Tibial artery (tissue), 4 donors: ENCODE measurements around the gene DYNC1I1.

Experiments
- DNase-seq, 2 donors: peaks; one replicate each; pipeline ENCODE4 v3.0.0-alpha.2; 2019
- H3K27ac ChIP-seq, 2 donors: fragments of 200-600 bp; sonication (generic) in 1 of 2; 1 replicate in 1 of 2; 2 replicates in 1 of 2; pipeline ENCODE4 v1.5.1; 2018 to 2019; ENCODE audit warnings: mild to moderate bottlenecking in 1 of 2
- H3K27me3 ChIP-seq, 2 donors: fragments of 200-600 bp; sonication (generic) in 1 of 2; one replicate each; pipeline versions ENCODE4 v1.5.1 to v1.6.0; 2016 to 2019
- H3K36me3 ChIP-seq, 3 donors: fragments of 200-600 bp; sonication (generic) in 2 of 3; one replicate each; pipeline ENCODE4 v1.5.1; 2016 to 2019; ENCODE audit warnings: mild to moderate bottlenecking in 2 of 3
- H3K4me1 ChIP-seq, 4 donors: fragments of 200-600 bp; sonication (generic) in 2 of 4; 1 replicate in 3 of 4; 2 replicates in 1 of 4; pipeline ENCODE4 v1.5.1; 2016 to 2019
- H3K4me3 ChIP-seq, 2 donors: fragments of 200-600 bp; sonication (generic) in 1 of 2; 1 replicate in 1 of 2; 2 replicates in 1 of 2; pipeline ENCODE4 v1.5.1; 2018 to 2019; ENCODE audit warnings: mild to moderate bottlenecking in 2 of 2
- H3K9me3 ChIP-seq, 3 donors: fragments of 200-600 bp; sonication (generic) in 1 of 3; one replicate each; pipeline ENCODE4 v1.5.1; 2016 to 2019
- intact Hi-C: fragments of 100-400 bp; cut with DNase I; formaldehyde crosslinking; loops from one replicate; pipeline ENCODE4 v1.15.0; 2023; ENCODE audit warnings: low total_unique reads
- TF ChIP-seq, protein P1 (sequence below), 2 experiments: fragments of 200-600 bp in 1 of 2; fragments of 450-650 bp in 1 of 2; IDR thresholded peaks; one replicate each; pipeline ENCODE4 v1.5.1; 2017 to 2019; ENCODE audit warnings: antibody characterized with exemption in 2 of 2, mild to moderate bottlenecking in 1 of 2, moderate library complexity in 1 of 2

DYNC1I1 gene

DNA sequence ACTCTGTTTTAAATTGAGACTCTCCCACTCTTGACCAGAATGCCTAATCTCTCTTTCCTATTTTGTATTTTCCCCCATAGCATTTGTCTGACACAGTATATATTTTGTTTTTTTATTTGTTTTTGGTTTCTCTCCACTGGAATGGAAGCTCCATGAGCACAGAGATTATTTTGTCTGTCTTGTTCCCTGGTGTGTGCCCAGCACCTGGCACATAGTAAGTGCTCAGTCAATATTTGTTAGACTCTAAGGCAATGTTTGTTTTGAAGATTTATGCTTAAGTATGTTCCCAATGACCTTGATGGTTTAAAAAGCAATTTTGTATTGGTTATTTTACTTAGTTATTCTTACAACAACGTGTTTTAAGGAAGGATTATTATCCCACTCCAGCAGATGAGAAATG lies 201.8 kb downstream of the DYNC1I1 start:
- no peaks in the 10 kb centered on the region for H3K36me3 ChIP-seq
- no peaks in the 10 kb centered on the region for H3K9me3 ChIP-seq
- peaks cover 0 to 42% (median 5%) of the 10 kb centered on the region in 4 donors for H3K4me1 ChIP-seq
- no peaks in the 10 kb centered on the region for H3K27me3 ChIP-seq
- no peak overlapping the region for H3K4me3 ChIP-seq
- DNase-seq, result no peak
- TF ChIP-seq, protein P1, sequence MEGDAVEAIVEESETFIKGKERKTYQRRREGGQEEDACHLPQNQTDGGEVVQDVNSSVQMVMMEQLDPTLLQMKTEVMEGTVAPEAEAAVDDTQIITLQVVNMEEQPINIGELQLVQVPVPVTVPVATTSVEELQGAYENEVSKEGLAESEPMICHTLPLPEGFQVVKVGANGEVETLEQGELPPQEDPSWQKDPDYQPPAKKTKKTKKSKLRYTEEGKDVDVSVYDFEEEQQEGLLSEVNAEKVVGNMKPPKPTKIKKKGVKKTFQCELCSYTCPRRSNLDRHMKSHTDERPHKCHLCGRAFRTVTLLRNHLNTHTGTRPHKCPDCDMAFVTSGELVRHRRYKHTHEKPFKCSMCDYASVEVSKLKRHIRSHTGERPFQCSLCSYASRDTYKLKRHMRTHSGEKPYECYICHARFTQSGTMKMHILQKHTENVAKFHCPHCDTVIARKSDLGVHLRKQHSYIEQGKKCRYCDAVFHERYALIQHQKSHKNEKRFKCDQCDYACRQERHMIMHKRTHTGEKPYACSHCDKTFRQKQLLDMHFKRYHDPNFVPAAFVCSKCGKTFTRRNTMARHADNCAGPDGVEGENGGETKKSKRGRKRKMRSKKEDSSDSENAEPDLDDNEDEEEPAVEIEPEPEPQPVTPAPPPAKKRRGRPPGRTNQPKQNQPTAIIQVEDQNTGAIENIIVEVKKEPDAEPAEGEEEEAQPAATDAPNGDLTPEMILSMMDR (IDR thresholded peaks at IDR 0.05), result no peak
- intact Hi-C loops, result no loop called here
- H3K27ac ChIP-seq, result no peak overlapping the region

DNA sequence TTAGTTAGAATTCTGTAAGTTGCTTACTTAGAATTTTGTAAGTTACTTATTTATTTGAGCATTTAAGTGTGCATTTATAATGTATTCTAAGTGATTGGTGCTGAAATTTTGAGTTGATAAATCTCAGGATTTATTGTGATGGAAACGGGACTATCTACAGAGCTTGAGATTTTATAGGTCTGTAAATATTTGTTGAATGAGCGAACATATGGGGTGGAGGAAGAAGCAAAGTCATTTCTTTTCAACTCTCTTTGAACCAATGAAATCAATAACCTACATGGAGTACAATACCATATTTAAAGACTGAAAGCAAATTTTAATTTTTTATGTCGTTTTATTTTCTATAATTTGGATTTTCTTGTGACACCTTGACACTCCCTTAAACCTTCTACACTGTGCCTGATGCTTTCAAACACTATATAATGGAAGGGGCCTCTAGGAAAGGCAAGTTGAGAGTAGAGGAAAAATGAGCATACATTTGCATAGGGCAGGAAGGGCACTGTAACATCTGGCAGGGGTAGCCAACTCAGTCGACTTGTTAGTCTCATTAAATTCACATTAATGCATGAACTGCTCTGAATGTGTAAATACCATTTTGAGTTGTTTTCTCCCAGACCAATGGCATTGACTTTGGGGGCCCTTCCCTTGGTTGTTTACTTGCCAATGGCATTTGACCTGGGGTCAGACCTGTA lies 204.2 kb downstream of the DYNC1I1 start:
- TF ChIP-seq, protein P1 (IDR thresholded peaks at IDR 0.05), result no peak
- peaks cover 0 to 58% (median 5%) of the 10 kb centered on the region in 4 donors for H3K4me1 ChIP-seq
- H3K9me3 ChIP-seq, result no peaks in the 10 kb centered on the region
- intact Hi-C loops, result no loop called here
- H3K27me3 ChIP-seq, result no peaks in the 10 kb centered on the region
- no peak overlapping the region for H3K4me3 ChIP-seq
- no peaks in the 10 kb centered on the region for H3K36me3 ChIP-seq
- DNase-seq, result no peak
- no peak overlapping the region for H3K27ac ChIP-seq

DNA sequence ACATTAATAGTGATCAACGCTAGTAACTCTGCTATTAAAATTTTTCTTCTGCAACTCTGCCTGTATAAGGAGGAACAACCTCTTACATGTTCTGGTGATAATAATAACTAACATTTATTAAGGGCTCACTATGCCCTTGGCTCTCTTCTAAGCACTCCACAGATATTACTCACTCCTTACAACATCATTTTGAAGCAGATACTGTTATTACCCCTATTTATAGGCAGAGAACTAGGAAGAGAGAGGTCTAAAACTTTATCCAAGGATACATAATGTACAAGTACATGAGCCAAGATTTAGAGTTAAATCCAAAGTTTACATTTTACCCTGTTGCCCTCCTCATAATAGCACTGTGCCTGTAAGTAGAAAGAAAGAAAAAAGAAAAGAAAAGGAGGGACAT lies 205.6 kb downstream of the DYNC1I1 start:
- Histone ChIP-seq H3K4me3 (no peak overlapping the region), H3K27ac (no peak overlapping the region), H3K27me3 (no peaks in the 10 kb centered on the region), H3K36me3 (no peaks in the 10 kb centered on the region), H3K9me3 (no peaks in the 10 kb centered on the region), H3K4me1 (peaks cover 0 to 45% (median 2%) of the 10 kb centered on the region in 4 donors)
- TF ChIP-seq, protein P1 (IDR thresholded peaks at IDR 0.05), result no peak
- no peak for DNase-seq
- intact Hi-C loops, result no loop called here

DNA sequence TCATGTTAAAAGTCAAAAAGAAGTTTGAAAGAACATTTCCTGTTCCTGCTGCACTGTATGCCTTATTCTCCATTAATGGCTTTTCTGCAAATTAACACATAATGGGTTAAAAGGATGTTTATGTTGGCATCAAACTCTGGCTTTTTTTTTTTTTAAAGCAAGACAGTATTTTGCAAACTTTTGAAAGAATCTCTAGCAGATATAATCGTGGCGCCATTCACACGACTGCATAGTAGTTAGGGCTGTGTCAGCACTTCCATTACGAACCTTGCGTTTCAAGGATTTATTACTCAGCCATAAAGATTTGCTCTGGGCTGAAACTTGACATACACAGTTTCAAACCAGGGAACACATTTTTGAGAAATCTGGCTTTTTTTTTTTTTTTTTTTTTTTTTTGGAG lies 207.8 kb downstream of the DYNC1I1 start:
- Histone ChIP-seq H3K4me1 (peaks cover 0 to 29% (median 1%) of the 10 kb centered on the region in 4 donors), H3K27me3 (no peaks in the 10 kb centered on the region), H3K36me3 (no peaks in the 10 kb centered on the region), H3K4me3 (no peak overlapping the region), H3K9me3 (no peaks in the 10 kb centered on the region), H3K27ac (no peak overlapping the region)
- TF ChIP-seq, protein P1 (IDR thresholded peaks at IDR 0.05), result no peak
- no peak for DNase-seq
- intact Hi-C loops, result no loop called here

DNA sequence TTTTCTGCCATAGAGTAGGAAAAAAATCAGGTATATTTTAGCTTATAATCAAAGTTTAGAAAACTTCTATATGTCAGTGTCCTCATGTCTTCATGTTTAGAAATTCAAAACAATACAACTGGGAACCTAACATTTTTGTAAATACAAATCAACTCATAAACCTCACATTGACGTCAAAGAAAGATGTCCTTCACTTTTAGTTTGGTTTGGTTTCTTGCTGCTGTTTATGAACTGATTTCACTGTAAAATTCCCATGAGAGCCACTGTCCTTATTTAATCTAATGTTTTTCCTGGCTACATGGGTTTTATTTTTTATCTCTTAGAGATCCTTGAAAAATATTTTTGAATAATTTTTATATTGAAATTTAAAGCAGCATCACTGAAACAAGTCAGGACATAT lies 208.4 kb downstream of the DYNC1I1 start:
- H3K9me3 ChIP-seq, result no peaks in the 10 kb centered on the region
- H3K27ac ChIP-seq, result no peak overlapping the region

More for the DNA sequence above, 208.4 kb downstream of the DYNC1I1 start:
- Histone ChIP-seq H3K4me1 (peaks cover 0 to 24% (median 1%) of the 10 kb centered on the region in 4 donors), H3K36me3 (no peaks in the 10 kb centered on the region), H3K4me3 (no peak overlapping the region), H3K27me3 (no peaks in the 10 kb centered on the region)
- TF ChIP-seq, protein P1 (IDR thresholded peaks at IDR 0.05), result no peak
- DNase-seq, result no peak
- intact Hi-C loops, result no loop called here
